IMR-90 (cell line): ENCODE data around the gene BRIP1.
A peak's percentile ranks its signal among the peaks of the same experiment; 100 is the strongest.

ENCODE experiments used
- CEBPB ChIP-seq: IDR thresholded peaks from 2 replicates; pipeline ENCODE4 v1.6.1; 2012; ENCODE audit warnings: low read depth, low read length, improper control_type of control experiment
- CHD1 ChIP-seq: IDR thresholded peaks from 2 replicates; pipeline ENCODE4 v1.6.1; 2012; ENCODE audit warnings: low read depth, low read length, improper control_type of control experiment
- MAFK ChIP-seq: IDR thresholded peaks from 2 replicates; pipeline ENCODE4 v1.6.1; 2012; ENCODE audit warnings: low read depth, low read length, improper control_type of control experiment
- POLR2A ChIP-seq: IDR thresholded peaks from 2 replicates; pipeline ENCODE4 v1.6.1; 2012; ENCODE audit warnings: mild to moderate bottlenecking, low read depth, low read length
- RAD21 ChIP-seq: IDR thresholded peaks from 2 replicates; pipeline ENCODE4 v1.6.1; 2012; ENCODE audit warnings: low read length, improper control_type of control experiment
- RCOR1 ChIP-seq: IDR thresholded peaks from 2 replicates; pipeline ENCODE4 v1.6.1; 2012; ENCODE audit warnings: mild to moderate bottlenecking, low read length, improper control_type of control experiment; ENCODE audit not compliant: insufficient replicate concordance
- RFX5 ChIP-seq: IDR thresholded peaks from 2 replicates; pipeline ENCODE4 v1.8.0; 2012; ENCODE audit warnings: low read depth, mild to moderate bottlenecking, low read length, moderate library complexity
- SMC3 ChIP-seq: fragments of 150-350 bp; IDR thresholded peaks from 2 replicates; pipeline ENCODE4 v1.6.1; 2016; ENCODE audit warnings: low read depth, mild to moderate bottlenecking, antibody characterized with exemption, low read length, moderate library complexity
- TF ChIP-seq, protein P1 (sequence below): conservative IDR thresholded peaks from 2 replicates; pipeline ENCODE4 v1.5.1; 2012; ENCODE audit warnings: mild to moderate bottlenecking, low read depth, low read length, improper control_type of control experiment
- TF ChIP-seq, protein P2 (sequence below): fragments of 150-350 bp; IDR thresholded peaks from 2 replicates; pipeline ENCODE4 v1.6.1; 2017; ENCODE audit warnings: mild to moderate bottlenecking, antibody characterized with exemption, low read length, low read depth

- TF ChIP-seq, protein P1, sequence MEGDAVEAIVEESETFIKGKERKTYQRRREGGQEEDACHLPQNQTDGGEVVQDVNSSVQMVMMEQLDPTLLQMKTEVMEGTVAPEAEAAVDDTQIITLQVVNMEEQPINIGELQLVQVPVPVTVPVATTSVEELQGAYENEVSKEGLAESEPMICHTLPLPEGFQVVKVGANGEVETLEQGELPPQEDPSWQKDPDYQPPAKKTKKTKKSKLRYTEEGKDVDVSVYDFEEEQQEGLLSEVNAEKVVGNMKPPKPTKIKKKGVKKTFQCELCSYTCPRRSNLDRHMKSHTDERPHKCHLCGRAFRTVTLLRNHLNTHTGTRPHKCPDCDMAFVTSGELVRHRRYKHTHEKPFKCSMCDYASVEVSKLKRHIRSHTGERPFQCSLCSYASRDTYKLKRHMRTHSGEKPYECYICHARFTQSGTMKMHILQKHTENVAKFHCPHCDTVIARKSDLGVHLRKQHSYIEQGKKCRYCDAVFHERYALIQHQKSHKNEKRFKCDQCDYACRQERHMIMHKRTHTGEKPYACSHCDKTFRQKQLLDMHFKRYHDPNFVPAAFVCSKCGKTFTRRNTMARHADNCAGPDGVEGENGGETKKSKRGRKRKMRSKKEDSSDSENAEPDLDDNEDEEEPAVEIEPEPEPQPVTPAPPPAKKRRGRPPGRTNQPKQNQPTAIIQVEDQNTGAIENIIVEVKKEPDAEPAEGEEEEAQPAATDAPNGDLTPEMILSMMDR, result no peak
- TF ChIP-seq RFX5 (no peak), CHD1 (no peak), RCOR1 (peak; percentile 47), MAFK (no peak), POLR2A (no peak), RAD21 (no peak), SMC3 (no peak), CEBPB (peak; percentile 94)
- TF ChIP-seq, protein P2, sequence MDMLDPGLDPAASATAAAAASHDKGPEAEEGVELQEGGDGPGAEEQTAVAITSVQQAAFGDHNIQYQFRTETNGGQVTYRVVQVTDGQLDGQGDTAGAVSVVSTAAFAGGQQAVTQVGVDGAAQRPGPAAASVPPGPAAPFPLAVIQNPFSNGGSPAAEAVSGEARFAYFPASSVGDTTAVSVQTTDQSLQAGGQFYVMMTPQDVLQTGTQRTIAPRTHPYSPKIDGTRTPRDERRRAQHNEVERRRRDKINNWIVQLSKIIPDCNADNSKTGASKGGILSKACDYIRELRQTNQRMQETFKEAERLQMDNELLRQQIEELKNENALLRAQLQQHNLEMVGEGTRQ, result no peak
These were observed 92.4 kb downstream of the BRIP1 start for GRCh38 chr17:61770752-61771533.
